Measurements from ENCODE around the gene IL2RG.

GRCh38 chrX:71067089-71067488 lies 44.3 kb downstream of the IL2RG start:
- no peak for TF ChIP-seq ZNF274 (IDR thresholded peaks at IDR 0.05; ENCODE audit: low read depth, low read length)
- TF ChIP-seq YY1 (IDR thresholded peaks at IDR 0.05; ENCODE audit: insufficient read depth, insufficient read length), result no peak

Measured in NT2/D1 (cell line).